Adipose tissue (tissue), 3 donors: ENCODE measurements around the gene RASGEF1C. TPM values are rescaled to one million over a fixed set of nuclear protein-coding genes. Genes with fewer than 3 reads are reported as not detected.

Experiments
- H3K27ac ChIP-seq: one replicate; pipeline ENCODE4 v1.5.1; 2013; ENCODE audit warnings: low read depth, low read length
- WGBS, 3 donors: extraction: QIAGEN DNeasy Blood & Tissue Kit; methylation state at CpG; one replicate each; pipeline ENCODE4 v1.1.7; 2013; 5-methylcytosine and 5-hydroxymethylcytosine counted together
- polyA plus RNA-seq, 3 donors: library from polyadenylated mRNA; stranded (reverse); fragments of 200-250 nt; gene quantifications; one replicate each; pipeline ENCODE4 v1.2.3, GENCODE V29; 2013
- donor health status: healthy with polysubstance abuse.
- donor health status: Bipolar disorder and iron deficiency.
- donor health status: healthy.

The RASGEF1C gene
- polyA plus RNA-seq, 3 donors, result 0.09 TPM; not detected in 1

DNA sequence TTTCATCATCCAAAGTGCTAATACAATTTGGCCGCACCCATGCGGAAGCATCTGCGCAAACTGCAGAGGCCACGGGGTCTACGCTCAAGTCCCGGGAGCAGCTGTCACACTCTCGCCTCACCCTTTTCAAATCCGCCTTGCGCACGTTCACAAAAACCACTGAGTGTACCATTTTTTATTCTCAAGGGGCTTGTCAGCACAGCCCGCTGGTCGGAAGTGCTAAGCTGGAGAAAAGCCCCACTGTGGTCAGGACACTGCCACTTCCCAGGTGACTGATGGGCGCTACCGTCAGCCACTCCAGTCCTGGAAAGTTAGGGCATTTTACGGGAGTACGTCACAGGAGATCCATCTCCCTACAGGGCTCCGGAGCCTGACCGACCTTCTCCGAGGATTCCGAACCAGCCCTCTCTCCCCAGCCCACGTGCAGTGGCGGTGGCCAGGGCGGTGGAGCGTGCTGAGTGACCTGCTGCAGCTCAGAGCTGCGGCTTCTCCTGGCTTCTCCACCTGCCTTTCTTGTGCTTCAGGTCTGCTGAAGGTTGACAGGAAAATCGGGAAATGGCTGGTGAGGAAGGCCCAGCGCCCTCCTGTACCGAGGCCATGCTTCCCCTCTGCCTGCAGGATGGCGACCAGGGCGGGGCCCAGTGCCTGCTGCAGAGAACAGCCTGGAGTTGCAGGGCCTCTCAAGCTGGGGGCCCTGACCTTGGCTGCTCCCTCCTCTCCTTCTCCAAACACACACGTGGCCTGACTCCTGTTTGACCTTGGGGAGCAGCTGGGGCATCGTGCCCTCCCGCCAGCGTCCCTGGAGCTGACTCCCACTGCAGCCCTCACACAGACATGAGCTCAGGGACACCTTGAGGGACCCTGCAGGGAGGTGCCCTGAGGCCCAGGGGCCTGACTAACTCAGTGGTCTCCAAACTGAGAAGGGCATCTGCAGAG lies 14.3 kb downstream of the RASGEF1C start:
- 81 to 90% (median 89%) methylated on average over 34 of the region's 34 CpGs for WGBS, 3 donors

DNA sequence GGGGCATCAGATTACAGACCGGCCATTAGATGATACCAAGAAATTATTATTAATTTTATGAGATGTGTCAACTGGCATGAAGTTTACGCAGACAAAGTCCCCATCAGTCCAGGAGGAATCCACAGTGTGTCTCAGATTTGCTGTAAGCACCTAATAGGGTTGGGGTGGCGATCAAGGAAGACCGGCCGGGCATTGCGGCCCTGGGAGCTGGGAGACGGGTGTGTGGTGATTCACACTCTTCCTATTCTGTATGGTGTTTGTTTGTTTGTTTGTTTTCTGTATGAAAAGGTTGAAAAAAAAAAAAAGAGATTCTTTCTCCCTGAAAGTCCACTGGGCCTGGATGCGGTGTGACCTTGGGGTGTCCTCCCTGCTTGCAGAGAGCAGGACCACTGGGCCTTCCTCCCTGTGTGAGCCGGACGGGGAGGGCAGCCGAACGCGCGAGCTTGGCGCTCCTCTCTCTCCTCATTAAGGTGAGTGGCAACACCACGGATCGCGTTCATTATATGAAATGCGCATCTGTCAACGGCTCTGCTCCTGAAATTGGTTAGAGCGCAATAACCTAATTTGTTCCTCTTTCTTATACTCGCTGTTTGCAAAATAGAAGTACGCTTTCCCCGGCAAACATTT lies 15.1 kb downstream of the RASGEF1C start:
- no peak overlapping the region for H3K27ac ChIP-seq
- WGBS, 3 donors, result 93 to 94% (median 94%) methylated on average over 24 of the region's 24 CpGs

More for the DNA sequence above, 14.3 kb downstream of the RASGEF1C start:
- H3K27ac ChIP-seq, result no peak overlapping the region

DNA sequence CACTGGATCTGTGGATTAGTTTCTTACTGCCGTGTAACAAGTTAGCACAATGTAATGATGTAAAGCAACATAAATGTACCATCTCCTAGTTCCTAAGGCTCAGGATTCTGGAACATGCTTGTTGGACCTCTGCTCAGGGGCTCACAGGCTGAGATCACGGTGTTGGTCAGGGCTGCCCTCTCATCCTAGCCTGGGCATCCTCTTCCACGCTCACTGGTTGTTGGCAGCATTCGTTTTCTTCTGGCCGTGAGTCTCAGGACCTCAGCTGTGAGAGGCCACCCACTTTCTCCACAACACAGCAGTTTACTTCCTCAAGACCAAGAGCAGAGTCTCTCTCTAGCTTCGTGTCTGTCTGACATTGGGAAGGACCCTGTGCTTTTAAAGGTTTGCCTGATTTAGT lies 17.3 kb downstream of the RASGEF1C start:
- no peak overlapping the region for H3K27ac ChIP-seq
- 51 to 63% (median 61%) methylated on average over 6 of the region's 6 CpGs for WGBS, 3 donors

DNA sequence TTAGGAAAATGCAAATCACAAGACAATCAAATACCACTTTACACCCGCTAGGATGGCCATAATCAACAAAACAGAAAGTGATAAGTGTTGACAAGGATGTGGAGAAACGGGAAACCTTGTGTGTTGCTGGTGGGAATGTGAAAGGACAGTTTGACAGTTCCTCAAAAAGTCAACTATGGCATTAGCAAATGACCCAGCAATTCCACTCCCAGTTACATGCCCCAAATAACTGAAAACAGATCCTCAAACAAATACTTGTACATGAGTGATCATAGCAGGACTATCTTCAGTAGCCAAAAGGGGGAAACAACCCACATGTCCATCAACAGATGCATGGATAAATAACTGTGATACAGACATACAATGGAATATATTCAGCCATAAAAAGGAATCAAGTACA lies 21.2 kb downstream of the RASGEF1C start:
- no peak overlapping the region for H3K27ac ChIP-seq
- WGBS, 3 donors, result 72 to 90% (median 85%) methylated on average over 2 of the region's 2 CpGs

DNA sequence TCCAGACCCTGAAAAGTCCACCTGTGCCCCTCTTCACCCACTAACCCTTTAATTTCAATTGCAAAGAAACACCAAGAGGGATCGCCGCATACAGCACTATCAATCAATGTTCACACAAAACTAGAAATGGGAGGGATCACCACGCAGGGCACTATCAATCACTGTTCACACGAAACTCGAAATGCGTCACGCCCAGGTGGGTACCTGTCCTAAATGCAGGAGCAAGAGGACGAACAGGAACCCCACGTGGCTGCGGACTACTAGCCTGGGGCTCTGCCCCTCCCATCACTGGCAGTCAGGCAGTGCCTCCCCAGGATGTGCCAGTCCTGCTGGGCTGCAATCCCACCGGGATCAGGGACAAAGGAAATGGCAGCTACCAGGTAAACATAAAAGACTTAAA lies 28.2 kb downstream of the RASGEF1C start:
- WGBS, 3 donors, result 71 to 80% (median 79%) methylated on average over 11 of the region's 11 CpGs
- no peak overlapping the region for H3K27ac ChIP-seq

DNA sequence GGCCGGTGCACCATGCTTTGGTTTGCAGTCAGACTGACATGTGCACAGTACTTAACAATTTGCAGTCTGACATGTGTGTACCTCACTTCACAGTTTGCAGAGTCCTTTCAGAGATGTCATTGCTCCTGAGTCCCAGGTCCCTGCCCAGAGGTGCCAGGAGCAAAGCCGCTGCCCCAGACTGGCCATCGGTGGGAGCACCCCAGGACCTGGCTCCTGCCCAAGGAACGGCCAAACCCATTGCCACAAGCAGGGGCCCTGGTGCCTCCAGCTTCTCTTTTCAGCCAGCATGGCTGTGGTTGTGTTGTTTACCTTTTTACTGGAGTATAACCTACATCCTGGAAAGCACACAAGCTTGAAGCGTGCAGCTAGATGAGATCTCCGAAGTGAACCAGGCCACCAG lies 28.6 kb downstream of the RASGEF1C start:
- 56 to 67% (median 58%) methylated on average over 6 of the region's 6 CpGs for WGBS, 3 donors
- no peak overlapping the region for H3K27ac ChIP-seq

DNA sequence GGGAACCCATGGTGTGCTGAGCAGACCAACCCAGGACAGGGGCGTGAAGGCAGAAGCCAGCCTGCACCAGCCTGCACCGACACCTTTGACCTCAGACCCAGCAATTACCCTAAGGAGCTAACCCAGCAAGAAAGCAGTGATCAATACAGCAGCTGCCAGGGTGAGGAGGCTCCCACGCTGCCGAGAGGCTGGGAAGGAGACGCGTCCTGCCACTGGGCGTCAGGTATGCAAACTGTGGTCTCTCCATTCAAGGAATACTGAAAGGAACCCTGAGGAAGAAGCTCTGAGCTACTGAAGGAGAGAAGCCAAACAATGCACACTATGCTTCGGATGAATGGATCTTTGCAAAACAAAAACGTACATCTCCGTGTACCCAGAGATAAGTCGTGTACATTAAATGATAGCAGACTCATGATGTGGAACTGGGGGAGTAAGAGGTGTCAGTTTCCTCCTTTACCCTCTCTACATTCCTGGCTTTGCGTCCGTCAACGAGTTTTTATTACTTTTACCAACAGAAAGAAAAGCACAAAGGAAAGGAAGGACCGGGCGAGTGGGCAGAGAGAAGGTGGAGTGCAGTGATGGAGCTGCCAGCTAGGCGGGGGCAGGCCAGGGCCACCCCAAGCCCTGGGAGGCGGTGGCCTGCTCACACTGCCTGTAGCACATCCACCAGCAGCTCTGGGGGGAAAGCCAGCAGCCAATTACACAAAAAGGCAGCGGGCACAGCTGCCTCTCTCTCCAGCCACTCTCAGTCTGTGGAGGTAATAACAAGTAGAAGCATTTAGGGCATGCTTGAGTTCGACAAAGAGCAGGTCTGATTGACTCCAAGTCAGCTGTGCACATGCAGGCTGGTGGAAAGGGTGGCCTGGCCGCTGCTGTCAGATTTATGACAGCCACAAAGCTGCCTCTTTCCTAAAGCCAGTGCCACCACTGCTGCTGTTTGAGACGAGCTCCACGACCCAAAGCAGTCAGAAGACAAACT lies 29.3 kb downstream of the RASGEF1C start:
- no peak overlapping the region for H3K27ac ChIP-seq
- WGBS, 3 donors, result 53 to 66% (median 61%) methylated on average over 23 of the region's 23 CpGs

DNA sequence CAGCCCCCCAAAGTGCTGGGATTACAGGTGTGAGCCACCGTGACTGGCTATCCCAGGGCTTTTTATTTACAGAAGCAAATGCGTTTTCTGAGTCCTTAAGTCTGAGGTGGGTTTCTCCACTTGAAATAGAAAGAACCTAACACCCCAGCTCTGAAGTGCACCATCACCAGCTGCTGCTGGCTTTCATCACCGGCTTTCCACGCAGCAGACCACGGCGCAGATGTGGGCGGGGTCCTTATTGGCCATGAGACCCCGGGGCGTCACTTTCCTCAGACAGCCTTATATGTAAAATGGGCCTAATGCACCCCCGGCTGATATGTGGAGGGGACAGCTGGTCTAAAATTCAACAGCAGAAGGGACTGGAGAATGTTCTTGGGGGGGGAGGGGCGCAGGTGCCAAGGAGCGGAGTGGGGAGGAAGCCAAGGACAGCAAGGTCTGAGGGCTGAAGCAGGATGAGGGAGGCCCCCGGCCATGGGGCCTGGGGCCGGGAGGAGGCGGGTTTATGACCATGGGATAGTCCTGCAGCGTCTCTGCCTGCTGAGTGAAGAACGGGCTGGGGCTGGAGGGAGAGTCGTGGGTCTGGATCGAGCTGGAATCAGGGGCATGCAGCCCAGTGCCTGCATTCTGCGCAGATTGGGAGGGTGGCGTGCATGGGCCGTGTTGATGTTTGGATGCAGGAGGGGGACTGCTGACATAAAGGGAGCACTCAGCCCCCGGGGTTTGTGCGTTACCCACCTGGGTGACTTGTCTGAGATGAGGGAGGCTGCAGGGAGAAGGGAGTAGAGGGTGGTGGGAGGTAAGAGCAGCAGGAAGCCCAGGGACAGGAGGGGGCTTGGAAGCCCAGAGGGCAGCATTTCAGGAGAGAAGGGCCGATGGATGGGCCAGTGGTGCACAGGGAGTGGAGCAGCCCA lies 30.2 kb downstream of the RASGEF1C start:
- 68 to 83% (median 79%) methylated on average over 25 of the region's 25 CpGs for WGBS, 3 donors
- no peak overlapping the region for H3K27ac ChIP-seq

DNA sequence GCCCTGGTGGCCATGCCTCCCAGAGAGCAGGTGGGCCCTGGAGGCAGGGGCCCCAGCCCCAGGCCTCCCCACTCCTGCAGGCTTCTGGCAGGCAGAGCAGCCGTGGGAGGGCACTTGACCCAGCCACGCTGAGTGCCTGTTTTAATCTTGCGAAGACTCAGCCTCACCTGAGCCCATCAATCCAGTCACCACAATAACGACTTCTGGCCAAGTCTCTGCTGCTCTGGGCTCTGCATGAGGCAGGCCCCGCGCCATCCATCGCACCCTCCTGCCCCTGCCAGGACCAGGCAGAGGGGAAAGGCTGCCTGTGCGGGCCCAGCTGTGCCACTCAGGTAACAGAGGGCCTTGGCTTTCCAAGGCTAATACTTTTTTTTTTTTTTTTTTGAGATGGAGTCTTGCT lies 32.8 kb downstream of the RASGEF1C start:
- 91 to 96% (median 96%) methylated on average over 8 of the region's 8 CpGs for WGBS, 3 donors

DNA sequence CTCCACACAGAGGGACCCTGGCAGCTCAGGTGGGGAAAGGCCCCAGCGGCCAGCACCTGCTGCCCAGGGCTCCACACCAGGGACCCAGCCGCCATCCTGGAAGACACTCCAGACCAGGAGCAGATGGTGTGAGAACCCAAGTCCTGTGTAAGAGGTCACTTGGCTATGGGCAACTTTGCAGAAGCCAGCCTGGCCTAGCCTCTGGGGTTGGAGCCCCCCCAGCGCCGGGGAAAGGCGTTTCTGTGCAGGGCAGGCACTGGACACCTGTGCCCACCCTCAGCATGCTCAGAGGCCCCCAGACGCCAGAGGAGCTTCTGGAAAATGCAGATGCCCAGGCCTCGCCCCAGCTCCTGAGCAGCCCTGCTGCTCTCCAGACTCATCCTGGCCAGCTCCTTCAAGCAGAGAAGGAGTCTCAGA lies 34.0 kb downstream of the RASGEF1C start:
- 86 to 94% (median 92%) methylated on average over 7 of the region's 7 CpGs for WGBS, 3 donors
- no peak overlapping the region for H3K27ac ChIP-seq

More for the DNA sequence above, 32.8 kb downstream of the RASGEF1C start:
- no peak overlapping the region for H3K27ac ChIP-seq

DNA sequence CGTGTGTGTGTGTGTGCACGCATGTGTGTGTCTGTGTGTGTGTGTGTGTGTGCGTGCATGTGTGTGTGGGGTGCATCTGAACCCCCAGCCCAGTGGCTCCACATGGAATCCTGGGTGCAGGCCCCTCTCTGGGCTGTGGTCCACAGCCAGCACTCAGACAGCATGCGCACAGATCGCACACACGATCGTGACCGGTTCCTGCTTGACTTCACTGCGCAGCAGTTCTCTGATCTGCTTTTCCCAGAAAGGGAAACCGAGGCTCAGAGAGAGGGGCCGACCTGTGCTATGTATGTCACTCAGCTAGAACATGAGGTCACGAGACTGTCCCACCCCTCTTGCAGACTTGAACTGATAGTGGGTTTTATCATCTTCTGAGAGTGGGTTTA lies 34.4 kb downstream of the RASGEF1C start:
- WGBS, 3 donors, result 87 to 92% (median 91%) methylated on average over 10 to 12 of the region's 12 CpGs
- no peak overlapping the region for H3K27ac ChIP-seq

DNA sequence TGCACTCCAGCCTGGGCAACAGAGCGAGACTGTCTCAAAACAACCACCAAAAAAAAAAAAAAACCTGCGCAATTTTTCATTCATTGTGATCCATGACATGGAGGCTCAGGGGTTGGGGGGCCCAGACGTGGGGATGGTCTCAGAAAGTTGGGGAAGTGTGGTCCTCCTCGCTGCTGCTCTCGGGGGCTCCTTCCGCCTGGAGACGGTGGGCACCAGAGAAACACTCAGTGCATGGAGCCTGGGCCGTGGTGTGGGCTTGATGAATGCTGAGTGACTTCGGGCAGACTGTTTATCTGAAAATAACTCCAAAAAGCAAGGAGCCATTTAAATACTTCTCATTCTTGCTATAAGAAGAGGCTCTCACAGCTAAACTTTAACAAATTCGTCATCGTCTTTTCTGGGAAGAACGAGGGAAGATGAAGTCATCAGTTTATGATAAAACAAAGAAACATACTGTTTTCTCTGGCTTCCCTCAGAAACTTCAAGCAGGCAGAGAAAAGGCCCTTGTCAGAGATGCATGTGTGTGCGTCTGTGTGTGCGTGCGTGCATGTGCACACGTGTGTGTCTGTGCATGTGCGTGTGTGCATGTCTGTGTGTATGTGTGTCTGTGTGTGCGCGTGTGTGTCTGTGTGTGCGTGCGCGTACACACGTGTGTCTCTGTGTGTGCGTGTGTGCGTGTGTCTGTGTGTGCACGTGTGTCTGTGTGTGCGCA lies 35.0 kb downstream of the RASGEF1C start:
- H3K27ac ChIP-seq, result no peak overlapping the region
- 75 to 82% (median 82%) methylated on average over 26 to 27 of the region's 27 CpGs for WGBS, 3 donors

DNA sequence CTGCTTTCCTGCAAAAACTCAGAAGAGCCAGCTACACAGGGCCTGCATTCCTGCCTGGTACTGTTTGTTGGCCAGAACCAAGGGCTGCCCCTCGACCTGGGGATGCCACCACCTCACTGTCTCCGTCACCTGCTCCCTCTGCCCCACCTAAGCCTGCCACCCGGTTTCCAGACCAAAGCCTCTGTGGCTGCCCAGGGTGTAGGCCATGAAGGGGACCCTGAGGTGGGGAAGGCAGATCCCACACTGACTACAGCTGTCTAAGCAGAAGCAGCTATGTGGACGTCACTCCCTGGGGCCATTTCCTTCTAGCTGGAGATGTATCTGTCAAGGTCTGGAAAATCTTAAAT lies 35.8 kb downstream of the RASGEF1C start:
- no peak overlapping the region for H3K27ac ChIP-seq
- WGBS, 3 donors, result 82 to 93% (median 89%) methylated on average over 4 of the region's 4 CpGs

DNA sequence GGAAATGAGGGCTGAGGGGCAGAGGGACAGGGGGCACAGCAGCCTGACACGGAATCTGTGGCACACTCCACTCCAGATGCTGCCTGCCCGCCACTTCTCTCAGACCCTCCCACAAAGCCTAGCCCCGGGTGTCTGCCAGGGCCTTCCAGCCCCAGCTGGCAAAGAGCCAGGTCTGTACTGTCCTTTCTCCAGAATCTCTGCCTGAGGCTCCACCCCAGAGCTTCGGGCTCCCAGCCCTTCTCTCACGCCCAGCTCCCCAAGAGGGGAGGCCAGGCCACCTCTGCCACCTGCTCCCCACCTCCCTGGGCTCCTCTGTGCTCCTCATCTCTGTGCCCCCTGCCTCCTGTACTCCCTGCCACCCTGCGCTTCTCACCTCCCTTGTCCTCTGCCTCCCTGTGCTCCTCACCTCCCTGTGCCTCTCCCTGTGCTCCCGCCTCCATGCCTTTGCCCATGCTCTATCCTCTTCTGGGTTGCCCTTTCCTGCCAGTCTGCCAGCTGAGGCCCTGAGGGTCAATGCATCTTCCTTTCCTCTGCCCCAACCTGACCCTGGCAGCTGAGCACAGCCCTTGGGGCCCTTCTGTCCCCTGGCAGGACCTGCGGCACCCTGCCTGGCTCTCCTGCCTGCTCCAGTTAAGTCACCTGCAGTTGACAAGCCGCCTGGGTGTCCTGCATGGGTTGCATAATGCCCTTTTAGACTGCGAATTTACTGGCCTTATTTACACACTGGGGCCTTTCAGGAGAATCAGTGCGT lies 36.4 kb downstream of the RASGEF1C start:
- no peak overlapping the region for H3K27ac ChIP-seq
- 58 to 68% (median 64%) methylated on average over 8 to 11 of the region's 11 CpGs for WGBS, 3 donors

DNA sequence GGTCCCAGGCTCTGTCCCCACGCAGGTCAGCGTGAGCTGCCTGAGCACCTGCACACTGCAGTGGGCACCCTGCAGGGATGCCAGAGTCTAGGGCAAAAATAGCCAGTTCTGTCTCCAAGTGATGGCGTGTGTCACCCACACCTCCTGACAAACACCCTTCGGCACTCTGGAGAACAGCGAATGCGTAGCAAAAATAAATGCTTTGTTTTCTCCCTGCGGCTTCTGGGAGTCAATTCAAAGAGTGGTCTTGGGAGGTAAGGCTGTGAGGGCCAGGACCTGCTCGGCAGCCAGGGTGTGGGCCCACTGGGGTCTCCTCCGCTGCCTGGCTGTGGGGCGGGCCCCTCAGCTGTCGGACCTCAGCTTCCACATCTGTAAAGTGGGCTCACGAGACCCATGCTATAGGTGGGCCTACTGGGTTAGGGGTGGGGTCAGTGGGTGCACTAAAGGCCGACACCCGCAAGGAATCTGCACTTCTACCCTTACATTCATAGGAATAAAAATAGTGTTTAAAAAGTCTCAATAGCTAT lies 37.4 kb downstream of the RASGEF1C start:
- WGBS, 3 donors, result 94 to 97% (median 95%) methylated on average over 14 of the region's 14 CpGs
- no peak overlapping the region for H3K27ac ChIP-seq
